Measurements from ENCODE around the gene THSD4.

The THSD4 gene

GRCh38 chr15:71444032-71444810 lies 328.9 kb downstream of the THSD4 start:
- no peak for DNase-seq

- DNase-seq = no peak
Measured at GRCh38 chr15:71444866-71445590, 329.8 kb downstream of the THSD4 start.

GRCh38 chr15:71447328-71448250 lies 332.3 kb downstream of the THSD4 start:
- no peak for DNase-seq

GRCh38 chr15:71448688-71449114 lies 333.4 kb downstream of the THSD4 start:
- peak; percentile 7 for DNase-seq

- no peak for DNase-seq
Measured at GRCh38 chr15:71449363-71449762, 334.1 kb downstream of the THSD4 start.

- DNase-seq = no peak
Measured at GRCh38 chr15:71449956-71450355, 334.7 kb downstream of the THSD4 start.

- no peak for DNase-seq
Measured at GRCh38 chr15:71451130-71451529, 335.9 kb downstream of the THSD4 start.

GRCh38 chr15:71452893-71453292 lies 337.6 kb downstream of the THSD4 start:
- no peak for DNase-seq

- no peak for DNase-seq
Measured at GRCh38 chr15:71454462-71454996, 339.3 kb downstream of the THSD4 start.

- DNase-seq = no peak
Measured at GRCh38 chr15:71455107-71455506, 339.8 kb downstream of the THSD4 start.

GRCh38 chr15:71455878-71456277 lies 340.6 kb downstream of the THSD4 start:
- no peak for DNase-seq

GRCh38 chr15:71456362-71456761 lies 341.1 kb downstream of the THSD4 start:
- DNase-seq = no peak

- no peak for DNase-seq
Measured at GRCh38 chr15:71456811-71457210, 341.5 kb downstream of the THSD4 start.

- no peak for DNase-seq
Measured at GRCh38 chr15:71458089-71458660, 342.9 kb downstream of the THSD4 start.

- DNase-seq = no peak
Measured at GRCh38 chr15:71461748-71462147, 346.5 kb downstream of the THSD4 start.

- no peak for DNase-seq
Measured at GRCh38 chr15:71462638-71463037, 347.4 kb downstream of the THSD4 start.

GRCh38 chr15:71463156-71463665 lies 347.9 kb downstream of the THSD4 start:
- no peak for DNase-seq

GRCh38 chr15:71465131-71465955 lies 350.1 kb downstream of the THSD4 start:
- no peak for DNase-seq

GRCh38 chr15:71468715-71469114 lies 353.4 kb downstream of the THSD4 start:
- no peak for DNase-seq

GRCh38 chr15:71469413-71469812 lies 354.1 kb downstream of the THSD4 start:
- DNase-seq = no peak

- DNase-seq = no peak
Measured at GRCh38 chr15:71471347-71471746, 356.1 kb downstream of the THSD4 start.
